HG02759 (cell line): ENCODE data around the gene TMEM150C.
"Not testable (repeated sequence)": the region's sequence is repeated elsewhere in the genome, so short reads cannot be mapped to it uniquely, and the experiment has no call there.

Source experiments
- ATAC-seq: cut with Tn5 transposase; IDR thresholded peaks from one replicate; pipeline ENCODE4 v1.9.1; 2021; ENCODE audit warnings: mild to moderate bottlenecking, moderate library complexity; ENCODE audit not compliant: unreplicated experiment

Gene TMEM150C

DNA sequence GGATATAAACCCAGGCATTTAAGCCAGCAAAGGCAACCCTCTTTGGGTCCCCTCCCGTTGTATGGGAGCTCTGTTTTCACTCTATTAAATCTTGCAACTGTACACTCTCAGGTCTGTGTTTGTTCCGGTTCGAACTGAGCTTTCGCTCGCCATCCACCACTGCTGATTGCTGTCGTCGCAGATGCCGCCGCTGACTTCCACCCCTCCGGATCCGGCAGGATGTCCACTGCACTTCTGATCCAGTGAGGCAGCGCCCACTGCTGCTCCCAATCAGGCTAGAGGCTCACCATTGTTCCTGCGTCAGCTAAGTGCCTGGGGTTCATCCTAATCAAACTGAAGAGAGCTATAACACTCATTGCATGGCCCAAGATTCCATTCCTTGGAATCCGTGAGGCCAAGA, 82.2 kb downstream of the TMEM150C start:
- no peak for ATAC-seq

DNA sequence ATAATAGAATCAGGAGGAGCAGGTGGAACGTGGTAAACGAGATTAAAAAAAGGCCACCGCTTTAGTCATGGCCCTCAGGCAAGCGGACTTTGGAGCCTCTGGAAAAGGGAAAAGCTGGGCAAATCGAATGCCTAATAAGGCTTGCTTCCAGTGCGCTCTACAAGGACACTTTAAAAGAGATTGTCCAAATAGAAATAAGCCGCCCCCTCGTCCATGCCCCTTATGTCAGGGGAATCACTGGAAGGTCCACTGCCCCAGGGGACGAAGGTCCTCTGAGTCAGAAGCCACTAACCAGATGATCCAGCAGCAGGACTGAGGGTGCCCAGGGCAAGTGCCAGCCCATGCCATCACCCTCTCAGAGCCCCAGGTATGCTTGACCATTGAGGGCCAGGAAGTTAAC, 84.3 kb downstream of the TMEM150C start:
- not testable (repeated sequence) for ATAC-seq

DNA sequence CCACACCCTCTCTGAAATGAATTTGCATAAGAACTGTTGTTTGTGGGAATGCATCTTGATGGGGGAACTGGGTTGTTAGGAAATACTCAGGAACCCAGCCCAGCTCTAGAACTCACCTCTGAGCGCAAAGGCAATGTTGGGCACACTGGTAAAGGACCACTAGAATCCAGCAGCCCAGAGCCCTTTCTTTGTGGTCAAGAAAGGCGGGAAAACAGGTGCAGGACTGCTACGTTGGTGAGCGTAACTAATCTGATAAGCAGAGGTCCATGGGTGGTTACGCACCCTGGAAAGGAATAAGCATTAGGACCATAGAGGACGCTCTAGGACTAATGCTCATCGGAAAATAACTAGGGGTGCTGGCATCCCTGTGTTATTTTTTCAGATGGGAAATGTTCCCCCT, 85.9 kb downstream of the TMEM150C start:
- ATAC-seq = not testable (repeated sequence)

DNA sequence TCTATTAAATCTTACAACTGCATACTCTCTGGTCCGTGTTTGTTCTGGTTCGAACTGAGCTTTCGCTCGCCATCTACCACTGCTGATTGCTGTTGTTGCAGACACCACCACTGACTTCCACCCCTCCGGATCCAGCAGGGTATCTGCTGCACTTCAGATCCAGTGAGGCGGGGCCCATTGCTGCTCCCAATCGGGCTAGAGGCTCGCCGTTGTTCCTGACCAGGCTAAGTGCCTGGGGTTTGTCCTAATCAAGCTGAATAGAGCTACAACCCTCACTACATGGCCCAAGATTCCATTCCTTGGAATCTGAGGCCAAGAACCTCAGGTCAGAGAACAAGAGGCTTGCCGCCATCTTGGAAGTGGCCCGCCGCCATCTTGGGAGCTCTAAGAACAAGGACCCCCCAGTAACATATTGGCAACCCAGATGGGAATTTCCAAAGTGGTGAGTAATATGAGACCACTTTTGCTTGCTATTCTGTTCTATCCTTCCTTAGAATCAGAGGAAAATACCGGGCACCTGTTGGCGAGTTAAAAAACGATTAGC, 88.1 kb downstream of the TMEM150C start:
- no peak for ATAC-seq

DNA sequence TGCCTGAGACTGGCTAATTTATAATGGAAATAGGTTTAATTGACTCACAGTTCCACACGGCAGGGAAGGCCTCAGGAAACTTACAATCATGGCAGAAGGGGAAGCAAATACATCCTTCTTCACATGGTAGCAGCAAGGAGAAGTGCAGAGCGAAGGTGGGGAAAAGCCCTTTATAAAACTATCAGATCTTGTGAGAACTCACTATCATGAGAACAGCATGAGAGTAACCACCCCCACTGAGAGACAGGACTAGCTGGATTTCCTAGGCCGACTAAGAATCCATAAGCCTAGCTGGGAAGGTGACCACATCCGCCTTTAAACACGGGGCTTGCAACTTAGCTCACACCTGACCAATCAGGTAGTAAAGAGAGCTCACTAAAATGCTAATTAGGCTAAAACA, 88.7 kb downstream of the TMEM150C start:
- not testable (repeated sequence) for ATAC-seq

DNA sequence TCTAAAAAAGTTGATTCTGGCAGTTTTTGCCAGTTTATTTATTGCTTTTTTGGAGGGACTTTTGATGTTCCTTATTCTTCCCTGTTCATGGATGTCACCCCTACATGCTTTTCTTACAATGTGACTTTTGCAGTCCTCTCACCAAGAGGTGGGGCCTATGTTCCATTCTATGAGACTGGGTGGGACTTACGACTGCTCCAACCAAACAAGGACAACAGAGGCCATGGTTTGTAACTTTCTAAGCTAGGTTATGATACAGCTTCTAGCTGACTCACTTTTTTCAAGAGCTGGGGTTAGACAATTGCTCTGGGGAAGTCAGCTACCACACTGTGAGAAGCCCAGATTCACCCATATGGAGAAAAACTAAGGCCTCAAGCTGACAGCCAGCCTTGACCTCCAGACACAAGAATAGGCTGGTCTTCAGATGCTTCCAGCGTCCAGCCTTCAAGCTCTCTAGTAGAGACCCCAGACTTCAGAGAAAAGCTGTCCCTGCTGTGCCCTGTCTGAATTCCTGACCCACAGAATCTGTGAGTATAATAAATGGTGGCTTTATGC, 91.9 kb downstream of the TMEM150C start:
- ATAC-seq = no peak

DNA sequence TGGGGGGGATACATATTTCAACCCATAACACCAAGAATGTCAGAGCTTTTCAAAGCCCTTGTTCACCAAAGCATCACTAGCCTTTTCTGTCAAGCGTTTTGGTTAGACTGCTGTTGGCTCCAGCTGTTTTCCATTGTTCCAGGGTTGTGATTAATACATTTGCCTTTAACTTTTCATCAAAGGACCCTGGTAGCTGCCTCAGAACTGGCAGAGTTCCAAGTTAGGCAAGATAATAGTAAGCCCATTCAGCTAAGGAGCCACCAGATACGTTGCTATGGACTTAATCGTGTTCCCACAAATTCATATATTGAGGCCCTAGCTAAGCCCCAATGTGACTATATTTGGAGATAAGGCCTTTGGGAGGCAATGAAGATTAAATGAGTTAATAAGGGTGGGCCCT, 94.3 kb downstream of the TMEM150C start:
- ATAC-seq = no peak

DNA sequence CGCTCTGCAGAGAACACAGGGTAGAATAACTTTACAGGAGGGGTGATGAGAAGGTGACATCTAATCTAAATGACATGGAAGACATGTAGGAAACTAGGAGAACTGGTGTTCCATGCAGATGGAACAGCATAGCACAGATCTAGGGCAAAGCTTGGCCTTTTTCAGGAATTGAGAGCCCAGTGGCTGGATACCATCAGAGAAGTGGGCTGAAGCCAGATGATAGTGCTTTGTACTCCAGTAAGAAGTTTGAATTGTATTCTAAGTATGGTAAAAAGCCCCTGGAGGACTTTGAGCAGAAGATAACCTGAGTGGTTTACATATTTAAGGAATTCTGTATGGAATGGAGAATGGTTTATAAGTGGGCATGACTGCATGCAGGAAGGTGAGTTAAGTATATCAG, 98.6 kb downstream of the TMEM150C start:
- no peak for ATAC-seq

DNA sequence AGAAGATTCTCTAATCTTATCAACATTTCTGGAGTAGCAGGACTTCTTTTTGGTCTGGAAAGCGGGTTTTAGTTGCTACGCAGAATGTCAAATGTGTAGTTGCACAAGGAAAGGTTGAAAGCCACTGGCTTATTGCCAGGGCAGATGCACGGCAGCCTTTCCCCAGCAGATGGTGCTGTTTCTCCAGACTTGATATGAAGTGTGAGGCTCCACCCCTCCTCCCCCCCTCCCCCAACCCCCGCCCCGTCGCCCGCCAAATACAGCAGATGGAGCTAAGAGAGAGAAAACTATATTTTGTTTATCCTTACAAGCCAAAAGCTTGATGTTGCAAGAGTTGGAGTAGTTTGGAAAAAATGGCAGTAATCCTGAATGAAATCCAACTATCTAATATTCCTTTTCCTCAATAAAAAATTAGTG, 99.4 kb downstream of the TMEM150C start:
- ATAC-seq = peak; percentile 86

DNA sequence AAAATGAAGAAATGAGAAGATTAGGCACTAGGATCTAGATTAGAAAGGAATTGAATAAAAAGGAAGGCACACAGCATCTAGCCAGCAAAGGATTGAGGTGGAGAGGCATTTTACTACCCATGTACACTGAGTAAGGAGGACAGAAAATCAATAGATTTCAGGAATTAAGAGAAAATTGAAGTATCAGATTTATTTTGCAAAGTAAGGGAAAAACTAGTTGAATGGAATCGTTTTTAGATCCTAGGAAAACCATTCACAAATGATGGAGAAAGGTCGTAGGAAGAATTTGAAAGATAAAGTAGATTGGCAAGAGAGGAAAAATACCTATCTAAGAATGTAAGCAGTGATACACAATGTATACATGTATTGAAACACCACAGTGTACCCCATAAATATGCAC, 100.1 kb downstream of the TMEM150C start:
- ATAC-seq = no peak

DNA sequence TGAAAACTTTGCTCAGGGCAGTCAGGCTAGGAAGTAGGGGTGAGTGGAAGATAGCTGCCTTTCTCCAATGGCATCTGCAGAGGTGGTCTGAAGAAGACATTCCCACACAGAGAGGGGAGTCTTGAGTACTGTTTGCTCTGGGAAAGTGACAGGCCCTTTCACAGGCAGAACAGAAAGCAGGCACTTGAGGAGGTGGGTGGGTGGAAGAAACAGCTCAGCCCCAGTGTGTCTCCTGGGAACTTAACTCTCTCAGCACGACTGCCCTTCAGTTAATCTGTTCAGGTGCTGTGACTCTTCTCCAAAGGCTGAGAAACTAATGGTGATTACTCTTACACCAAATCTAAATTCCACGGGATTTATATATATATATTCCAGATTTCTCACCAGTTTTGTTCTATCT, 103.1 kb downstream of the TMEM150C start:
- ATAC-seq = no peak

DNA sequence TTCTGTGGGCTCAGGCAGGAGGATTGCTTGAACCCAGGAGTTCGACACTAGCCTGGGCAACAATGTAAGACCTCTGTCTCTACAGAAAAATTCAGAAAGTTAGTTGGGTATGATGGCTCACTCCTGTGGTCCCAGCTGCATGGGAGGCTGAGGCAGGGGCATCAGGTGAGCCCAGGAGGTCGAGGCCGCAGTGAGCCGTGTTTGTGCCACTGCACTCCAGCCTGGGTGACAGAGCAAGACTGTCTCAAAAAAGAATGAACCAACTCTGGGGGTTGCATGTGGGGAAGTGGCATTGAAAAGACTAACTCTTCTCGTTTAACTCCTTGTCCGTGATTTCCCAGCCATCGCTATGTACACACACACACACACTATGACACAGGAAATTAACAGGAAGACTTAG, 104.5 kb downstream of the TMEM150C start:
- no peak for ATAC-seq

DNA sequence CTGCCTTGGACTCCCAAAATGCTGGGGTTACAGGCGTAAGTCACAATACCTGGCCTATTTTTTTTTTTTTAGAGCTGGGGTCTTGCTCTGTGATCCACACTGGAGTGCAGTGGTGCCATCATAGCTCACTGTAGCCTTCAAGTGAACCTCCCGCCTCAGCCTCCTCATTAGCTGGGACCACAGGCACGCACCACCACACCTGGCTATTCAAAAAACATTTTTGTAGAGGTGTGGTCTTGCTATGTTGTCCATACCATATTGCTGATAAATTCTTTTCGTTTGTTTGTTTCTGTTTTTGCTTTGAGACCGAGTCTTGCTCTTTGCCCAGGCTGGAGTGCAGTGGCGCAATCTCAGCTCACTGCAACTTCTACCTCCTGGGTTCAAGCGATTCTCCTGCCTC, 109.8 kb downstream of the TMEM150C start:
- no peak for ATAC-seq

DNA sequence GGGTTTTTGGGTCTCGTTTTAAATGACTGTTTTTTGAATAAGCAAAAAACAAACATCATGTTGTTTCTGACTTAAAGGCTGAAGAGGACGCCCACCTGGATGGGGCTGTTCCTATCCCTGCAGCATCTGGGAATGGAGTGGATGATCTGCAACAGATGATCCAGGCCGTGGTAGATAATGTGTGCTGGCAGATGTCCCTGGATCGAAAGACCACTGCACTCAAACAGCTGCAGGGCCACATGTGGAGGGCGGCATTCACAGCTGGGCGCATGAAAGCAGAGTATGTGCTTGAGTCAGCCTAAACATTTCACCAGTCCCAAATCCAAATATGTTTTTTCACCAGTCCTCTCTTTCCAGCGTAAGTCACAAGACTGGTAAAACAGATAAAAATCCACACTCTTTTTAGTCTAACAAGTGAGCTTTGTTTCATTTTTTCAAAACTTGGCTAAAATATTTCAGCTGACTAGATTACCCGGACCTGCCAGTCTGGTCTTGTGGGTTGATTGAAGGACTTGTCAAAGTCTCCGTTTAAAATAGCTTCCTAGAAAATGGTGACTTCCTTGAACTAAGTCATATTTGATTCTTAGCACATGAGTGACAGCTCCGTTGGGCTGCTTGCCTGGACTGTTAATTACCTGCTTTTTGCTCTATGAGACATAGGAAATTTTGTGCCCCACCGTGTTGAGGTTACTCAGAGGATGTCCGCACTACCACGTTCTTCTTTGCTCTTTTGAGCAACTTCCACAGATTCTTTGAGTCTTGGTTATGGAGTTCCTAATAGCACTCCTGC, 110.6 kb downstream of the TMEM150C start:
- no peak for ATAC-seq

DNA sequence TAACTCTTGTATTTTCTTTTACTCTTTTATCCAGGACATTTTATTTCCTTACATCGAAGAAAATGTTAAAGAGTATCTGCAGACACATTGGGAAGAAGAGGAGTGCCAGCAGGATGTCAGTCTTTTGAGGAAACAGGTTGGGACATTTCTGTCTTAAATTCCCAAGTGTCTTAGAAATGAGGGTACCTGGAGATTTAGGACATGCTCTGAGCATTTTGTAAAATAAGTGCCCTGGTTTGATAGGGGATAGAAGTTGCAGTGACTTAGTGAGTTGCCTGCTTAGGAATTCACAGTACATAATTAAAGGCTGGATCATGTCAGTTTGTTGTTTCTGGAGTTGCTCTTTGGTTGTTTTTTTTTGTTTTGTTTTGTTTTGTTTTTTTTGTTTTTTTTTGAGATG, 113.9 kb downstream of the TMEM150C start:
- ATAC-seq = no peak

DNA sequence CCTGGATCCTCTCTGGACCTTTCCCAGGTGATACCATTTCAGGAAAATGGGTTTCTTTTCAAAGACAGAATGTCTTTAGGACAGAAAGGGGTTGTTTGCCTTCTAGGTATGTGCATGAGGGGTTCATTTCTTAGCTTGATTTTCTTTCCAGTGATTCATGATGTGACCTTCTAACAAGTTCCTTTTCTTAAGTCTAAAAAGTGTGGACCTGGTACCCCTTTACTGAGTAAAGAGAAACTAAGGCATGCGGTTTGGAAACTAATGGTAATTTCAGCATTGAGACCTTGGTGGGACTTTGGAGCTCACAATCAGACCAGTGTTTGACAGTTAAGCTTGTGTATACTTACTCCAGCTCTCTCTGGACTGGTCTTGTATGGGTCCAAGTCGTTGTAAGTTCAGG, 122.7 kb downstream of the TMEM150C start:
- no peak for ATAC-seq

DNA sequence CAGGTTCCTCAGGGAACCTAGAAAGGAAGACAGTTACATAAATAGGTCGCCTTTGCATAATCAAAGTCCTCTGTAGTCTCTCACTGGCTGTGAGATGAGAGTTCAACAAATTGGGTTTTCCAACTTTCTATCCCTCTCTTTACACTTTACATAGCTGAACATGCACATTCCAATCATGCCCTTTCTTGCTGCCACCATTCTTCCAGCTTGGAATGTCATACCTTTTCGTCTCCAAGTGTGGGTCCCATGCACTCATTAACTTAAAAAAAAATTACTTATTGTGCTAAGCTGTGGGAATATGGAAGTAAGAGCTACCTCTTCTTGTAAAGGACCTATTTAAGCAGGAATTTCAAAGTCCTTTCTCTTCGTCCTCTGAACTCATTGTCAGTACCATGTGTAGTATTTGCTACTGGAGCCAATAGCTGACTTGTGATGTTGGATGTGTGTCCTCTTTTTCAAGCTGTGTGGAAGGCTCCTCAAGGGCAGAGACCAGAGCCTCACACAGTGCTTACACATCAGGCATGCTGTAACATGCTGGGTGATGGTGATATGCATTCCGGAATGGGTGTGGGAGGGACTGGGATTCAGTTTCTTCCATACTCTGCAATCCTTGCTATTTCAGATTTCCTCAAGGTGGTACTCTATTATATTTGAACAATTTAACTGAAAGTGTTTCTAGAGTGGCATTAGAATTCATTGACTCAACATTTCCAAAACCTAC, 124.3 kb downstream of the TMEM150C start:
- no peak for ATAC-seq

DNA sequence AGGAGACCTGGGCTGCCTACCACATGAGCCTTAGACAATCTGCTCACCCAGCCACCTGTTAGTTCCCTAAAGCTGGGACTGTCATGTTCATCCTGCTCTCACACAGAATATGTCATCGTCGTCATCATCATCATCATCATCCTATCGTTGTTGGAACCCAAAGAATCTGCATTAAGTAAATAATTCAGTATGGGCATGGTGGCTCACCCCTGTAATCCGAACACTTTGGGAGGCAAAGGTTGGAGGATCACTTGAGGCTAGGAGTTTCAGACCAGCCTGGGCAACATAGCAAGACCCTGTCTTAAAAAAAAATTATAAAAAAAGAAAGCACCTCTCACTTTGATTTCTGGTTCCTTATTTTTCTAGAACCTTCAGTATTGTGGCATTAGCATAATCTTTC, 125.0 kb downstream of the TMEM150C start:
- ATAC-seq = no peak

DNA sequence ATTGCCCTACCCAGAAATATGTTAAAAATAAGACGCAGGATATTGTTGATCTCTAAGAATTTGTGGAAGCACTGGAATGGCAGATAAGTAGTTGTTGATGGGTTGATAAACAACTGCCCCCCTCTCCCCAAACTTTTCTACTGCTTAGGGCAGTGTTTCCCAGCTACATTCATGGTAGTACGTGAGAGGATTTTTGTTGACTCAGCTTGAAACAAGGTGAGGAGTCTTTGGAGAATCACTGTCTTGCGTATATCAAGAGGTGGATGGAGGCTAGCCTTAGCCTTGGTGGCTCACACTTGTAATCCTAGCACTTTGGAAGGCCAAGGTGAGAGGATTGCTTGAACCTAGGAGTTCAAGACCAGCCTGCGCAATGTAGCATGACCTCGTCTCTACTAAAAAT, 125.7 kb downstream of the TMEM150C start:
- no peak for ATAC-seq

DNA sequence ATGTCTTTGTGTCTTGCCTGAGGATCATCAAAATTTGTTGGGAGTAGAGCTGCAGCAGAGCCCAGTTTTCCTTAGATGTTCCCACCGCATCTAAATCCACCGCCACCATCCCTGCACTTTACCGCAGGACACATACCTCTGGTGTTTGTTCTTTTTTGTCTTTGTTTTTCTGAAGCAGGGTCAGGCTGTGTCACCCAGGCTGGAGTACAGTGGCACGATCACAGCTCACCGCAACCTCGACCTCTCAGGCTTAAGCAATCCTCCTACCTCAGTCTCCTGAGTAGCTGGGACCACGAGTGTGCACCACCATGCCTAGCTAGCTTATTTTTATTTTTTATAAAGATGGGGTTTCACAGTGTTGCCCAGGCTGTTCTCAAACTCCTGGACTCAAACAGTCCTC, 126.8 kb downstream of the TMEM150C start:
- no peak for ATAC-seq

DNA sequence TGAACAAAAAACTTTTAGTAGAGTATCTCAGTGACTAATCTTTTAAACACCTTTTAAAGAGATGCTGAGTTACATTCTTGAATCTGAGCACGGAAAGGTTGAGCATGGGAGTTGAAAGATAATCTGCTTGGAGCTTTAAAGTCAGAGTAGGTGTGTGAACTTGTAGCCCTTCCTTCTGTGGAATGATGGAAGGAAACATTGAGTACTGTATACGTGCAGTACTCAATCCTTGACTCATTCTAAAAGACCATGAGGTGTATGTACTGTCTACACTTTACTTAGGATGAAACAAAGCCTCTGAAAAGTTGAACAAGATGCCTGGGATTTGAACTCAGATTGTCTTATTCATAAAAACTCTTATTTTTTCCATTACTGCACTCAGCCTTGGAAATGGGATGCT, 128.0 kb downstream of the TMEM150C start:
- no peak for ATAC-seq
